Activated CD4-positive, alpha-beta T cell treated with anti-CD3 and anti-CD28 coated beads, Interleukin-2, Interleukin-4, amounts not matched to agents 100 ng/mL and 50 ng/mL, durations not matched to agents 16 hours and 8 hours (primary cell): ENCODE data around the gene RPTOR.
"Not testable (repeated sequence)": the region's sequence is repeated elsewhere in the genome, so short reads cannot be mapped to it uniquely, and the experiment has no call there.

ENCODE experiments used
- DNase-seq: peaks from one replicate; pipeline ENCODE4 v3.0.0-alpha.2; 2020; ENCODE audit warnings: low spot score

The RPTOR gene

DNA sequence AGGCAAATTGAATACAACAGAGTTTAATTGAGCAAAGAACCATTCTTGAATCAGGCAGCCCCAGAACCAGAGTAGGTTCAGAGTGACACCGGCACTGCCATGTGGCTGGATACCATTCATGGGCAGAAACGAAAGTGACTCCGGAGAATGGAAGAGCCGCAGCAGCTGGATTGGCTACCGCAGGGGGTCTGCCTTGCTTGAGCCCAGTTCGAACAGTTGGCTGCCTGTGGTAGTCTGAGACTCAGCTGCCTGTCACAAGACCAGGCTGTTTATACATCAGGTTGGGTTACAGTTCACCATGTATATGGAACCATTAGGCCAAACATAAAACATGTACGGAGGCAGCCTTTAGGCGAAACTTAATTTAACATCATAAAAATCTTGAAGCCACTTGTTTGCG, 241.8 kb downstream of the RPTOR start:
- DNase-seq = no peak

DNA sequence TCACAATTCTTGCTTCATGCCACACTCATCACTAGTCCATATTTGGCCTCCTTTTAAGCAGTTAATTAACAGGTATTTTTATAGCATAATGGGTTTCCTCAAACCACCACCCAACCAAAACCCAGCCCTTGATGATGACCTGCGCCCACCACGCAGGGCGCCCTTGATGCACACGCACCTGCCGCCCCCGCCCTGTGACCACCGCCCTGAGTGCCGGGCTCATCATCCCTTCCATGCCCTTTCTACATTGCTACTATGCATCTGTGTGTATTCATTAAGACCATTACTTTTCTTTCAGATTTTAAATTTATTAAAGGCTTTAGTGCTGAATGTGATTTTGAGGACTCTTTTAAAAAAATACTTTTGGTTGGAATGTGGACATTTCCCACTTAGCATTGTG, 242.2 kb downstream of the RPTOR start:
- no peak for DNase-seq

DNA sequence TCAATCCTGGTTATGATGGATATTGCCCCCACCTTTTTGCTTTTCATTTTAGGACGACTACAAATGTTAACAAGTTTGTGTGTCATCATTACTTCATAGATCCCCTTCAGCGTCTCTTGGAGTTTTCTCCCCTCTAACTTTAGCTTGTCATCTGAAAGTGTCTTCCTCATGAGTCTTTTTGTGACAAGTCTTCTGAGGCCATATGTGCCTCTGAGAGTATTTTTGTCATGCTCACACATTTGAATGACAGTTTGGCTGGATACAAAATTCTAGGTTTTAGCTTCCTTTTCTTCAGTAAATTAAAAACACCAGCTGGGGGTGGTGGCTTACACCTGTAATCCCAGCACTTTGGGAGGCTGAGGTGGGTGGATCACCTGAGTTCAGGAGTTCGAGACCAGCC, 243.2 kb downstream of the RPTOR start:
- no peak for DNase-seq

DNA sequence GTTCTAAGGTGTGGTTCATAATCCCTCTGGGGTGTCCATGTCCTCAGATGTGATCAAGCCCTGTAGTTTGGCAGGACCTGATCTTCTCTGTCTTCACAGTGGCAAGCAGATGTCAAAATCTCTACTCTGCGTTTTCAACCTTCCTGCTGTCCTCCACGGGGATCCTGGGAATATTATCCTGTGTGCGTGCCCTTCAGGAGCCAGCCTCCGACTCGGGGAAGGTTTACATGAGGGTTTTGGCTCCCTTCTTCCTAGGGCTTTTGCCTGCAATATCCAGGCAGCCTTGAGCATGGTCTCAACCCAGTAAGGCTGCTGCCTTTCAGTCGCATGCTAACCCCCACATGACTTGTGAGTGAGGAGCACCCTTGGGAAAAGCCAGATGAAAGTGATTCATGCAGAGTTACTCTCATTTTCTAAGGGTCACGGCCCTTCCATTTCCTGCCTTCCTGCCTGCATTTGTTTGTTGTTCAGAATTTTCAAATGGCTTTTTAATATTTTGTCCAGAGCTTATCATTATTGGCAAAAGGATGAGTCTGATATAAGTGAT, 244.8 kb downstream of the RPTOR start:
- peak; percentile 42 for DNase-seq

DNA sequence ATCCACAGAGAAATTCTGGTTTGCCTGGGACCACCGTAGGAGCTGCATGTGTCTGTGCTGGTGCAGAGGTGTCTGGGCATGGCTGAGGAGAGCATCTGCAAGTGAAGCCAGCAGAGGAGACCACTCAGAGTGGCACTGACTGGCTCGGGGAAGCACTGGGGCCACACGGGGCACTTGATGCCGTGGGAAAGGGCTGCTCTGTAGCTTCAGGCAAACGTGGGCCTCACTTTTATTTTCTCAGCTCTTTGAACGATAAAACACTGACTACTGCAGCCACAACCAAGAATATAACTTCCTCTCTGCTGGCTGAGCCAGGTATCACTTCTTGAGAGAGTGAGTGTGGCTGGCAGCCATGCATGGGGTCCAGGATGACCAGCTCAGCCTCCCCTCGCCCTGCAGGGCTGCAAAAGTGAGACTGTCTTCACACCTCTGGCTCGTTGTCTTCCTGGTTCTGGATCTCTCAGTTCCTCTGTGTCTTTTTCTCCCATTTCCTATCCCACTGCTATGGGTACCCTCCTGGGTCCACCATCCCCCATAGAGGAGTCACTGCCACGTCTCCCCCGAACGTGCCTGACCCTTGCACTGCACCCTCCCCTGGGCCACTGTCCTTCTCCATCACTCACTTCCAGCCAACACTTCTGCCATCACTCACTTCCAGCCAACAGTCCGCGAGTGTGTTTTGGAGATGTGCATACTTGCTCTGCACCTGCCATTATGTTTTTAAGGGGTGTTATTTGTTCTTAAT, 245.6 kb downstream of the RPTOR start:
- peak; percentile 38 for DNase-seq

DNA sequence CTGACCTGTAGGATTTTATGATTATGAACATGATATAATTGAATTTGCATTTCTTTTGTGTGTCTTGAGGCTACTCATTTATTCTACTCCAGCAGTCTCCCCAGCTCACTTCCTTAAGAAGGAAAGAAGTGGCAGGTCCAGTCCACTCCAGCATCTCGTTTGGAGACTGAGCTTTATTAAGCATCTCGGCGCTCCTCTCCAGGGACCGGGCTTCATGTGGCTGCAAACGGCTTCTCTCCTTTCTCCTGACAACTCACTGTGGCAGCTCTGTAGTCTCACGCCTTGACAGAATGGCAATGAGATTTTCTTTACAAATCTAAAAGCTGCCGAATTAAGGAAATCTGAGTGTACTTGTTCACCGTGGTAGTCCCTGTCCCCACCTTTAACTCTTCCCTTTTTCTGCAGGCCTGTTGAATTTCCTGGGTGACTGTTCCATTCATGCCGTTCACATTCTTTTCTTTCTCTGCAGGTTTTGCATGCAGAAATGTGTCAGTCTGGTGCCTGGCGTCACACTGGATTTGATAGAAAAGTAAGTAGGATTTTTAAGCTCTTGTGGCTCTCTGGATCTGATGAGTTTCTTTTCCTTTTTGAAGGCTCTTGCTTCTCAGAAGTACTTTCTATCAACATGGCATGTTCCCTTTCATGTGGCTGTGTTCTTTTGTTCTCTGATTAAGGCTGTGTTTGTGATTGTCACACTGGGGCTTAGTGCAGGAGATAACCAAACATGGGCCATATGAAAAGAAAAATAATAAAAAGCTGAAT, 246.5 kb downstream of the RPTOR start:
- peak; percentile 30 for DNase-seq

DNA sequence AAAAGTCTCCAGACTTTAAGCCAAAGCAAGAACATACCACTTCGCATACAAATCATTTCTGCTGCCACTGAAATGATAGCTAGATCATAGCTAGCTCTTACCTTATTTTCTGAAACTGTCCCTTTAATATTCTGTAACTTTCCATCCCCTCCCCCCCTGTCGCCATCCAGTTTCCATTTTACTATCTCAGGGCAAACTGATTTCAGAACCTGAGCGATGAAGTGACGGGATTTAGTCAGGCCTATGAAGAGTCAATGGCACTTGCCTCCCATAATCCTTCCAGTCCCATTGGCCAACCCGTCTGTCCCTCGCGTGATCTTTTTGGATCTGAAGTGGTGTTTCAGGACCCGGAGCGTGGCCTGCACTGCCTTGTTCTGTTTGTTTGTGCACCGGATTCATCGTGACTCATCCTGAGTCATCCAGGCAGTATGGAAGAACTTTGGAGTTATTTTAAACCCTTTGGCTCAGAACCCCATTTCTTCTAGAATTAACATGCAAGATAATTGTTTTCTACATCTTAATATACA, 247.2 kb downstream of the RPTOR start:
- DNase-seq = peak; percentile 87

DNA sequence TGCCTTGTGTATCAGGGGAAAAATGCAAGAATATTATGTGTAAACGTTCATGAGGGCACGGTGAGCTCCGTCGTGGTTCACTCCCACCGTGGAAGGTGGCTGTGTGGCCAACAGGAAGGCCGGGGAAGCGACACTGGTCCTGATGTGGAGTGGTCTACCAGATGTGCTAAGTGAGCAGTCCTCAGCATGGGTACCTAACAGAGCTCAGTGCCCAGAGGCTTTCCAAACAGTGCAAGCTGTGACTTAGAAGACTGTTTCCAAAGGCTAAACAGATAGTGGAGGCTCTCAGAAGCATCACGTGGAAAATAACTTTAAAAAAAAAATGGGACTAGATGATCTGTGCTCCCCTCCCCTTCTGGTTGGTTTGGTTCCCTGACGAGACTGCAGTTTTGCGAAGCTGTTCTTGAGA, 247.7 kb downstream of the RPTOR start:
- DNase-seq = no peak

DNA sequence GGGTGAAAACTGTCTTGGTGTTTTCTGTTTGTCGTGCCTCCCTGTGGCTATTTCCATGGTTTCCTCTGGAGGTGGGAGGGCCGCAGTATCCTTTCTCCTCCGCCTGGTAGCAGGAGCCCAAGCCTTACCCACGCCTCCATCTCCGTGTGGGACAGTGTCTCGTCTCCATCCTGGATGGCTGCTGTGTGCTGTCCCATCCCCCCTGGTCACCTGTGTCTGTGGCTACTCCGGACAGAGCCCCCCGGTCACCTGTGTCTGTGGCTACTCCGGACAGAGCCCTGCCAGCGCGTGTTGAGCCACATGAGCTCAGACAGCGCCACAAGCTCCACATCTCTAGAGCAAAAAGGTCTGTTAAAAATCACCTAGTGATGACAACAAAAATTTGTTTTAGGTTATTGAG, 248.8 kb downstream of the RPTOR start:
- DNase-seq = no peak

DNA sequence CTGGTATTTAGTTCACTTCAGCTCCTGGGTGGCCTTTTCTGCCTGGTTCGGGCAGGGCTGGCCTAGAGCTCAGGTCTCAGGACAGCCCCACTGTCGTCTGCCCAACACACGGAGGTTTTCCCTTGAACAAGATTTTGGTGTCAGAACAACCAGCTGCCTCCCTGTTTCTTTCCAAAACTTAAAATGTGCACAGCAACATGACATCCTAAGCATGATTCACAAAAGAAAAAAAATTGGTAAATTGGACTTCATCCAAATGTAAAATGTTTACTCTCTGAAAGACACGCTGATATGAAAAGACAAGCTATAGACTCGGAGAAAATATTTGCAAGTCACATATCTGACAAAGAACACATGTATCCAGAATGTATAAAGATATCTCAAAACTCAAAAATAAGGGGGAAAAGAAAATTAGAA, 249.2 kb downstream of the RPTOR start:
- DNase-seq = no peak

DNA sequence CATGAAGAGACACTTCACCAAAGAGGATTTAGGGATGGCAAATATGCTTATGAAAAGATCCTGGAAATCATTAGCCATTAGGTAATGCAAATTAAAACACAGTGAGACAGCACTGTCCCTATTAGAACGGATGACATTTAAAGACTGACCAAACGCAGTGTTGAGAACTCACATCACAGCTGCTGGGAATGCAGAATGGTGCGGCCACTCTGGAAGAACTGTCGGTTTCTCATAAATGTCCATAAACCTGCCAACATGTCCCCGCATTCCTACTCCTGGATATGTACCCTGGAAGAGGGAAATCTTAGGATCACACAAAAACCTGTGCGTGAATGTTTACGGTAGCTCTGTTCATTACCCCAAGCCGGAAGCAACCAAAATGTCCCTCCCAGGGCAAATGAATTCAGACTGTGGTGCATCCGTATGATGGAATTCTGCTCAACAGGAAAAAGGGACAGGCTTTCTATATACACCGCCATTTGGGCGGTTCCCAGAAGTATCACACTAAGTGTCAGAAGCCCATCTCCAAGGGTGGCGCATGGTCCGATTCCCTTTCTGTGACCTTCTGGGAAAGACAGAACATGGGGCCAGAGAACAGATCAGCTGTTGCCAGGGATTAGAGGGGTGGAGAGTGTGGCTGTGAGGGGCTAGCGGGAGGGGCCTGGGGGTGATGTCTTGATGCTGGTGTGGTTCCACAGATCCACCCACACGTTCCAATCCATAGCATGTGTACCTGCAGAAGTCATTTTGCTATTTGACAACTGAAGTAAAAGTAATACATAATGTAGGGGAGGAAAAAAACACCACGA, 249.8 kb downstream of the RPTOR start:
- DNase-seq = no peak

DNA sequence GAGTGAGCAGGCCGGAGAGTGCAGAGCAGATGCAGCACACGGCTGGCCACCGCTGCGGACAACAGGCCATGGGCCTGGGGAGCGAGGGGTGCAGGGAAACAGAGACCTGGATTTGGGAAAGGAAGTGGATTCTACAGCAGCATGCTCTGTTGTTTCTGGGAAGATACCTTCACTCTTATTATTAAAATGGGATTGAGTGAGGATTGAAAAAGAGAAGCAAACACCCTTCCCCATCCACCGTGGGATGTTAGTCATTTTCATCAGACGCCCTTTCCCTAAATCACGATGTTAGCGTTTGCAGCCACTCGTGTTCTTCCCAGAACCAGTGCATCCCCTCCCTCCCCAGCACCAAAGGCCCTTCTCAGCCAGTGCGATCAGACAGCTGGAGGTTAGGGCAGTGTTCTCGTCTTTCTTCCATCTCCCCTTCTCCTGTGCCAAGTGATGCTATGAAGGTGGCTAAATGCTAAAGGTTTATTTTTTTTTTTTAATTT, 250.5 kb downstream of the RPTOR start:
- no peak for DNase-seq

DNA sequence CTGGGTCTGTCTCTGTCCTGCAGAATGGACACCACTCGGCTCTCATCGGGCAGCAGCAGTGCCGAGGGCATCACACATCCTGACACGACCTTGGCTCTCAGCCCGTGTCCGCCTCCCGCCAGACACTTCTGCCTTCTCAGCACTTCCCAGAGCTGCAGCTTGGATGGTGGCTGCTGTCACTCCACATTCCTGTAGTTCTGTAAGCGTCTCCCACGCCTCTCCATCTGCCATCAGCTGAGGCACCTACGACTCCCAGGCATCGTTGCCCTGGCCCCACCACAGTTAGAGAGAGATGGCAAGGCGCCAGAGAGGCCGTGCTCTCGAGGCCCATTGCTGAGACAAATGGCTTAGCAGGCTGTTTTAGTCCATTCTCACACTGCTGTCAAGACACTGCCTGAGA, 251.1 kb downstream of the RPTOR start:
- no peak for DNase-seq

DNA sequence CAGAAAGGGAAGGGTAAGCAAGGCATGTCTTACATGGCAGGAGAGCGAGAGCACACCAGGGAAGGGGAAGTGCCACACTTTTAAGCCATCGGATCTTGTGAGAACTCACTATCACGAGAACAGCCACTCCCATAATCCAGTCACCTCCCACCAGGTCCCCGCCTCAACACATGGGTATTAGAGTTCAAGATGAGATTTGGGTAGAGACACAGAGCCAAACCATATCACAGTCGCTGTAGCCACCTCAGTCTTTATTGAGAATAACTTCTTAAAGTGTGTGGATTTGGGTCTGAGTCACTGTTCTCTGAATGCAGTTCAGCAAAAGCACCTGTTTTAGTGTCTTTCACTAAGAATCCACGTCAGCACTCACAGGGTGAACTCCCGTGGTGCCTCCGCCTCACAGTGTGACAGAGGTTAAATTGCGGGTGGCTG, 251.8 kb downstream of the RPTOR start:
- no peak for DNase-seq

DNA sequence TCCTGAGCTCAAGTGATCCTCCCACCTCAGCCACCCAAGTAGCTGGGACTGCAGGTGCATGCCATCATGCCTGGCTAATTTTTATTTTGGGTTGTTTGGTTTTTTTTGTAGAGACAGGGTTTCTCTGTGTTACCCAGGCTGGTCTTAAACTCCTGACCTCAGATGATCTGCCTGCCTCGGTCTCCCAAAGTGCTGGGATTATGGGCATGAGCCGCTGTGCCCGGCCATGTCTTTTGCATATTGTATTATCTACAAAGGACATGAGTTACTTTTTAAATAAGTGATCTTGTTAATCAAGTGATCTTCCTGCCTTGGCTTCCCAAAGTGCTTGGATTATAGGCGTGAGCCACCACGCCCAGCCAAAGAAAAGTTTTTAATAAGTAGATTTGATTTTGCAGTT, 252.6 kb downstream of the RPTOR start:
- DNase-seq = not testable (repeated sequence)

DNA sequence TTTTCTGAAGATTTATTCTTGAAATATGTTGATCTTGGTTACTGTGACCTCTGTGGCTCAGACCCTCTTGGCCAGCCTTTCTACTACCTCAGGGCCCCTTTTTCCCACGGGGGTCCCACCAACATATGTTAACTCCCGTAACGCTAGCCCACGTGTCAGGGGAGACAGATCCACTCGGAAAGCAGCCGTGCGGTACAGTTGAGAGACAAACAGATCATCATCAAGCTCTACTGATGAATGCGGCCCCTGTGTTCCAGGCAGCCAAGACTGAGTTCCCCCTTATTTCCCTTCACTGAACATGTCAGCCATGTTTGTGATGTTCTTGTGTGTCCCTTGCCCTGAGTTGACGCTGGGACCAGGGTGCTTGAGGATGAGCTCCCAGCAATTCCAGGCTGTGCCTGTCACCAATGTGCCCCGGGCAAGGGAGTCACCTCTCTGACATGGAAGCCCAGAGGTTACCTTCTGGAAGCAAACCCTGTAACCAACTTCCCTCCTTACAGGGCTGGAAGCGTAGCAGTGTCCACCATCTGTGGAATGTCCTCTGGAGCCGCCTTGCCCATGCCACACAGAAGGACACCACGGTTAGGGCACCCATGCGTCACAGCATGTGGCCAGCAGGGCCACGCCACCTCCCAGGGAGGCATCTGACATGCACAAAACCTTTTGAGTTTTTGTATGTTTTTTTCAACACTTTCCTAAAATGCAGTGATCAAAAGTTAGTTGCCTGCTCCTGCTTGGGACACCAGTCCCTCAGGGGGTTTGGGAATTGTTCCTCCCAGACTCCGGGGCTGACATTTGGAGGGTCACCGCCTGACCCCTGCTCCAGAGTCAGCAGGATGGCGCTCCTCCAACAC, 253.3 kb downstream of the RPTOR start:
- no peak for DNase-seq

DNA sequence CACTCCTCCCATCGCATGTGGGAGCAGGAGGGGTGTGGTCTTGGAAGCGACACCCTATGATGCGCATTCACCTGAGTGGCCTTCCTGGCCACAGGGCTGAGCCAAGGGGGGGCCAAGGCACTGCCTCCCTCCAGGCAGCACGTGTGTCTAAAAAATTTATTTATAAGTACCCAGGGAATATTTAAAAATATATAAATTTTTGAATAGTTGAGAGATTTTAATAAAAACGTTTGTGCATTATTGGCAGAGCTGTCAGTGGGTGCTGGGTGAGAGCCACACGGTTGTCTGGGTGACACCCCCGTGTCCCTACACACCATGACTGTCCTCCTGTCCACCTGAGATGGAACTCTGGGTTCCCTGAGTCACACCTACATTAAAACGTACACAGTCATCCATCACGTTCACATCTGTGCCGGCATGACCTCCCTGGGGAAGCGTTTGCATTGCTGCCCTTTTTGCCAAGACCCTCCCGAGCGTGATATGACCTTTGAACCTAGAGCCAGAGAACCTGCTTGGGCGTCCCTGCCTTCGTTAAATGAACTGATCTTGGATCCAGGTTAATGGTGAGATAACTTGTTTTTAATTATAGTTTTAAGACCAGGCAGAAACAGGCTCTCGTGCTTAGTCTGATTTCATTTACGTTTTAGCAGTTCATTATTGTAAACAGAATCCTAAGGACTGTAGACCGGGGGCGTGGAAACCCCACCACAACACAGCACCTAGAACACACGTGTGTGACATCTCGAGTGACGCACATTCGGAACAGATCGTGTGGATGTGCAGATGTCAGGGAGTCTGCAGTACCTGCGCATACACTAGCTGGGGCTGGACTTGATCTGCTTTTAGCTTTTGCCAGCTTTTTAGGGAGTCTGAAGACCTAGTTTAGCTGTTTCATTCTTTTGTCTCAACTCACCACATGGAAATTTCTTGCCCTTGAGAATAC, 254.2 kb downstream of the RPTOR start:
- DNase-seq = no peak

DNA sequence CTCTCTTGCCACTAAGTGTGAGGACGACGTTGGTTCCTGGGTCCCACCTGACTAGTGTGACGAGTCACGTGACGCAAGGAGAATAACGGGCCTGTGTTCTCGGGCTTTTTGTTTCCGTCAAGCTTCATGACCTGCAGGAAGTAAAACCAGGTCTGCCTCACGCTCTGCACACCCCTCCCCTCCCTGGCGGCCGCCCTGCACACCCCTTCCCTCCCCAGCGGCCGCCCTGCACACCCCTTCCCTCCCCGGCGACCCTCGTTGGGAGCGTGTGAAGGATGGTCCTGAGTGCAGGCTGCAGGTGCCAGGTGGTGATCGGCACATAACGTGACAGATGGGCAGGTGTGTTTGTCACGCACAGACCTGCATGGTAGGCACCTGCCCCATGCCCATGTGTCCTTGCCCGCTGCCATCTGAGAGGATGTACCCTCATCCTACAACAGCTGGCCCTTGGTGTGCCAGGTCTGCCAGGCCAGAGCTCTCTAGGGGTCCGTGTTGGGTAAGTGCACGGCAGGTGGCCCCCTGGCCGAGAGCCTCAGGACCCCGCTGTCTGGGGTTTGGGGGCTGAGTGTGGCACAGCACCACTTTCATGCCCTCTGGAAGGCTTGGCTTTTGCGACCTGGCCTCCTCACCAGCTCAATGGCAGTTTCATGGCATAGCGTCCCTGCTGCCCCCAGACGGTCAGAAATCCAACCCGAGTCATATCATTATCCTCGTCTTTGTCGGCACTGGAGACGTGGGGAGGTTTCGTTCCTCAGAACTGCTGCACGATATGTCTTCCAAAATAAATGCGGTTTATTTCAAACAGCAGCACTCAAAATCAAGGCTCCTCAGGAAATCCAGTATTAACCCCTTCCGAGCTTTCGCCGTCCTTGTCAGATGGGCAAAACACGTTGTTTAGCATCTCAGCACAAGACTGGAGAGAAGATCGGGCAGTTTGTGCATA, 255.2 kb downstream of the RPTOR start:
- no peak for DNase-seq
